Hepatocyte (in vitro differentiated cells): ENCODE data around the gene DNAI2. TPM values are rescaled to one million over a fixed set of nuclear protein-coding genes. Genes with fewer than 3 reads are reported as not detected.

Experiments used
- polyA plus RNA-seq: library from polyadenylated mRNA; unstranded; fragments of >200 nt; fragmentation: Nextera tagmentation; extraction: Ambion mirVana; gene quantifications from 2 replicates; pipeline ENCODE4 v1.2.1, GENCODE V29; 2016
- total RNA-seq: library from RNA; depleted of rRNA; stranded (reverse); fragments of >200 nt; gene quantifications from 2 replicates; pipeline ENCODE4 v1.2.3, GENCODE V29; 2014

The DNAI2 gene
- total and polyA plus RNA-seq, 2 experiments from 2014 or later = not detected

Other genes with a start within 250 kb of the DNAI2 start
- gene RPL38, start 70.6 kb upstream of the DNAI2 start, total RNA-seq = 264 and 276 TPM in 2 replicates
- 758 and 761 TPM in 2 replicates for gene RPL38, start 70.6 kb upstream of the DNAI2 start, polyA plus RNA-seq
- 7.1 and 7.4 TPM in 2 replicates for gene TTYH2, start 60.7 kb upstream of the DNAI2 start, total RNA-seq
- gene TTYH2, start 60.7 kb upstream of the DNAI2 start, polyA plus RNA-seq = 4.5 and 7.8 TPM in 2 replicates
- 0.20 and 0.80 TPM in 2 replicates for gene KIF19, start 52.0 kb downstream of the DNAI2 start, total RNA-seq
- 0.18 and 0.46 TPM in 2 replicates for gene KIF19, start 52.0 kb downstream of the DNAI2 start, polyA plus RNA-seq
- gene BTBD17, start 87.6 kb downstream of the DNAI2 start, total RNA-seq = 1.3 TPM in 1 of 2 replicates, not detected in the other
- 0.39 TPM in 1 of 2 replicates, not detected in the other for gene BTBD17, start 87.6 kb downstream of the DNAI2 start, polyA plus RNA-seq
- gene GPR142, start 93.3 kb downstream of the DNAI2 start, total RNA-seq = not detected in 2 replicates
- not detected in 2 replicates for gene GPR142, start 93.3 kb downstream of the DNAI2 start, polyA plus RNA-seq
- gene GPRC5C, start 157.9 kb downstream of the DNAI2 start, total RNA-seq = 150 and 159 TPM in 2 replicates
- 233 and 237 TPM in 2 replicates for gene GPRC5C, start 157.9 kb downstream of the DNAI2 start, polyA plus RNA-seq
- gene CD300A, start 192.4 kb downstream of the DNAI2 start, total RNA-seq = 0.20 and 1.1 TPM in 2 replicates
- gene CD300A, start 192.4 kb downstream of the DNAI2 start, polyA plus RNA-seq = 0.22 and 0.47 TPM in 2 replicates